ENCODE data around the gene CCDC171.

The CCDC171 gene

GRCh38 chr9:15711531-15711930, 158.7 kb downstream of the CCDC171 start:
- no peak overlapping the region for H3K27ac ChIP-seq (replicated peaks)
- DNase-seq (ENCODE audit: low read depth in 1 of 2, low spot score in 1 of 2) = no peak
- TF ChIP-seq GABPA (IDR thresholded peaks at IDR 0.05; ENCODE audit: low read depth) (no peak), POLR2AphosphoS5 (IDR thresholded peaks at IDR 0.05; ENCODE audit: low read depth) (no peak), CTCF (IDR thresholded peaks at IDR 0.05; ENCODE audit: insufficient read depth, low read length) (no peak), REST (IDR thresholded peaks at IDR 0.05; ENCODE audit: insufficient replicate concordance, low read depth) (no peak)
- H3K27me3 ChIP-seq (ENCODE audit: insufficient read depth, poor library complexity, severe bottlenecking) = no peaks in the 10 kb centered on the region
- H3K4me3 ChIP-seq (replicated peaks; ENCODE audit: insufficient read depth, low read length) = no peak overlapping the region

DNA sequence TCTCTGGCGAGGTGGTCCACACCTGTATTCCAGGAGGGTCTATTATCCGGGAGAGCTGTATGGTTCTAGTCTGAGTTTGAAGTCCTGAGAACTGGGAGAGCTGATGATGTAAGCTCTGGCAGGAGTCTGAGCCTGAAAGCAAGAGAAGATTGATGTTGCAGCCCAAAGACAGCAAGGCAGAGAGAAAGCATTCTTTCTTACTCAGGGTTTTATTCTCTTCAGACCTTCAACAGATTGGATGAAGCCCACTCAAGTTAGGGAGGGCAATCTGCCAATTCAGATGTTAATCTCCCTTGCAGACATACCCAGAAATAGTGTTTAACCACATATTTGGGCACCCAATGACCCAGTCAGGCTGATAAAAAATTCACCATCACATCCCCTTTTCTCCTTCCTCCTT, 159.1 kb downstream of the CCDC171 start:
- Histone ChIP-seq H3K27me3 (ENCODE audit: insufficient read depth, poor library complexity, severe bottlenecking) (no peaks in the 10 kb centered on the region), H3K4me3 (replicated peaks; ENCODE audit: insufficient read depth, low read length) (no peak overlapping the region), H3K27ac (replicated peaks) (no peak overlapping the region)
- TF ChIP-seq POLR2AphosphoS5 (IDR thresholded peaks at IDR 0.05; ENCODE audit: low read depth) (no peak), CTCF (IDR thresholded peaks at IDR 0.05; ENCODE audit: insufficient read depth, low read length) (no peak), GABPA (IDR thresholded peaks at IDR 0.05; ENCODE audit: low read depth) (no peak), REST (IDR thresholded peaks at IDR 0.05; ENCODE audit: insufficient replicate concordance, low read depth) (no peak), SPI1 (IDR thresholded peaks at IDR 0.05; ENCODE audit: borderline replicate concordance, low read depth) (no peak)
- no peak for DNase-seq (ENCODE audit: low read depth in 1 of 2, low spot score in 1 of 2)

GRCh38 chr9:15714746-15715145, 161.9 kb downstream of the CCDC171 start:
- TF ChIP-seq CTCF (IDR thresholded peaks at IDR 0.05; ENCODE audit: insufficient read depth, low read length) (no peak), GABPA (IDR thresholded peaks at IDR 0.05; ENCODE audit: low read depth) (no peak), POLR2AphosphoS5 (IDR thresholded peaks at IDR 0.05; ENCODE audit: low read depth) (no peak), SPI1 (IDR thresholded peaks at IDR 0.05; ENCODE audit: borderline replicate concordance, low read depth) (no peak), REST (IDR thresholded peaks at IDR 0.05; ENCODE audit: insufficient replicate concordance, low read depth) (no peak)
- DNase-seq (ENCODE audit: low read depth in 1 of 2, low spot score in 1 of 2) = no peak
- Histone ChIP-seq H3K27ac (replicated peaks) (no peak overlapping the region), H3K27me3 (ENCODE audit: insufficient read depth, poor library complexity, severe bottlenecking) (no peaks in the 10 kb centered on the region), H3K4me3 (replicated peaks; ENCODE audit: insufficient read depth, low read length) (no peak overlapping the region)

Data from HL-60 (cell line).